Esophagus squamous epithelium (tissue), 4 donors: ENCODE results near the gene RFLNA.

ENCODE experiments used
- POLR2A ChIP-seq, 4 donors: fragments of 450-650 bp; IDR thresholded peaks; one replicate each; pipeline ENCODE4 v1.6.1; 2017; ENCODE audit warnings: antibody characterized with exemption in 4 of 4, mild to moderate bottlenecking in 4 of 4, moderate library complexity in 3 of 4
- TF ChIP-seq, protein P1 (sequence below), 6 experiments: fragments of 450-650 bp in 4 of 6; fragments of 200-600 bp in 2 of 6; sonication (generic) in 2 of 6; IDR thresholded peaks; one replicate each; pipeline ENCODE4 v1.5.1; 2016 to 2019; ENCODE audit warnings: antibody characterized with exemption in 6 of 6, mild to moderate bottlenecking in 4 of 6, moderate library complexity in 4 of 6

DNA sequence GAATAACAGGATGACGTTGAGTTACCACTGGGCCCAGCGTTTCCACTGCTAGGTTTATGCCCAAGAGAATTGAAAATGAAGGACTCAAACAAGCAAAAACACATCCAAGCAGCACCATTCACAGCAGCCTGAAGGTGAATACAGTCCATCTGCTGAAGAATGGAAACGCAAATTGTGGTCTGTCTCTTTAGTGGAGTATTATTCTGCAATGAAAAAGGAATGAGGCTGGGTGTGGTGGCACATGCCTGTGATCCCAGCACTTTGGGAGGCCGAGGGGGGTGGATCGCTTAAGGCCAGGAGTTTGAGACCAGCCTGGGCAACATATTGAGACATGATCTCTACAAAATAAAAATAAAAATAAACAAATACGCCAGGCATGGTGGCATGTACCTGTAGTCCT lies 41.9 kb upstream of the RFLNA start:
- TF ChIP-seq, protein P1, sequence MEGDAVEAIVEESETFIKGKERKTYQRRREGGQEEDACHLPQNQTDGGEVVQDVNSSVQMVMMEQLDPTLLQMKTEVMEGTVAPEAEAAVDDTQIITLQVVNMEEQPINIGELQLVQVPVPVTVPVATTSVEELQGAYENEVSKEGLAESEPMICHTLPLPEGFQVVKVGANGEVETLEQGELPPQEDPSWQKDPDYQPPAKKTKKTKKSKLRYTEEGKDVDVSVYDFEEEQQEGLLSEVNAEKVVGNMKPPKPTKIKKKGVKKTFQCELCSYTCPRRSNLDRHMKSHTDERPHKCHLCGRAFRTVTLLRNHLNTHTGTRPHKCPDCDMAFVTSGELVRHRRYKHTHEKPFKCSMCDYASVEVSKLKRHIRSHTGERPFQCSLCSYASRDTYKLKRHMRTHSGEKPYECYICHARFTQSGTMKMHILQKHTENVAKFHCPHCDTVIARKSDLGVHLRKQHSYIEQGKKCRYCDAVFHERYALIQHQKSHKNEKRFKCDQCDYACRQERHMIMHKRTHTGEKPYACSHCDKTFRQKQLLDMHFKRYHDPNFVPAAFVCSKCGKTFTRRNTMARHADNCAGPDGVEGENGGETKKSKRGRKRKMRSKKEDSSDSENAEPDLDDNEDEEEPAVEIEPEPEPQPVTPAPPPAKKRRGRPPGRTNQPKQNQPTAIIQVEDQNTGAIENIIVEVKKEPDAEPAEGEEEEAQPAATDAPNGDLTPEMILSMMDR (IDR thresholded peaks at IDR 0.05) = no peak
- TF ChIP-seq POLR2A (IDR thresholded peaks at IDR 0.05) = no peak
